Calu3 (cell line): ENCODE measurements around the gene NOX1. TPM values are rescaled to one million over a fixed set of nuclear protein-coding genes. Genes with fewer than 3 reads are reported as not detected.

Experiments
- Bru-seq: library from RNA; stranded (reverse); fragments of 400-500 nt; gene quantifications from one replicate; lab custom pipeline; 2021; lab: Mats Ljungman, UMichigan
- BruChase-seq, 2 experiments: library from RNA; stranded (reverse); fragments of 400-500 nt; gene quantifications; one replicate each; lab custom pipeline; 2021; lab: Mats Ljungman, UMichigan
- BruUV-seq: library from RNA; stranded (reverse); fragments of 400-500 nt; replicated peaks from 2 replicates; lab custom pipeline; 2021; lab: Mats Ljungman, UMichigan
- CTCF ChIA-PET: fragments of 300-600 bp; sonication (Branson Sonifier 250); formaldehyde crosslinking; loops from one replicate; lab custom pipeline; 2022; ENCODE audit warnings: antibody characterized with exemption; lab: Charles Lee
- DNase-seq: peaks from one replicate; pipeline ENCODE4 v3.0.0; 2022
- H3K27ac Mint-ChIP-seq: one replicate; pipeline ENCODE4 v1.8.0; 2022; ENCODE audit warnings: mixed read lengths; ENCODE audit not compliant: unreplicated experiment
- H3K27me3 Mint-ChIP-seq: one replicate; pipeline ENCODE4 v1.8.0; 2022; ENCODE audit warnings: mixed read lengths; ENCODE audit not compliant: unreplicated experiment
- H3K36me3 Mint-ChIP-seq: one replicate; pipeline ENCODE4 v1.8.0; 2022; ENCODE audit warnings: mild to moderate bottlenecking, moderate library complexity, mixed read lengths; ENCODE audit not compliant: insufficient read depth, unreplicated experiment
- H3K4me1 Mint-ChIP-seq: one replicate; pipeline ENCODE4 v1.8.0; 2022; ENCODE audit warnings: mild to moderate bottlenecking, low read depth, mixed read lengths; ENCODE audit not compliant: unreplicated experiment
- H3K4me3 Mint-ChIP-seq: one replicate; pipeline ENCODE4 v1.8.0; 2022; ENCODE audit warnings: mild to moderate bottlenecking, low read depth, moderate library complexity, mixed read lengths; ENCODE audit not compliant: unreplicated experiment
- H3K9me3 Mint-ChIP-seq: one replicate; pipeline ENCODE4 v1.8.0; 2022; ENCODE audit warnings: low read depth, mixed read lengths; ENCODE audit not compliant: unreplicated experiment
- CTCF ChIP-seq: fragments of 200-600 bp; IDR thresholded peaks from one replicate; pipeline ENCODE4 v1.8.0; 2022; ENCODE audit warnings: antibody characterized with exemption; ENCODE audit not compliant: unreplicated experiment
- intact Hi-C: fragments of 100-400 bp; cut with micrococcal nuclease; formaldehyde crosslinking; loops from one replicate; pipeline ENCODE4 v1.10.0; 2022; ENCODE audit not compliant: unreplicated experiment
- long read RNA-seq: library from polyadenylated mRNA; stranded (forward); transcript quantifications from one replicate; pipeline ENCODE4 v2.0.0, GENCODE V29; 2022
- total RNA-seq: library from RNA; stranded (reverse); gene quantifications from 2 replicates; pipeline ENCODE4 v1.2.3, GENCODE V29; 2022

Gene NOX1
- total RNA-seq (not detected in 2 replicates), Bru-seq, nascent RNA (percentile 10 among the genes with signal in this experiment), BruChase-seq, experiment 1, labeled RNA remaining after a 6-hour chase (percentile 10 among the genes with signal in this experiment), BruChase-seq, experiment 2, labeled RNA remaining after a 2-hour chase (percentile 4 among the genes with signal in this experiment)
- long read RNA-seq = 0 reads

GRCh38 chrX:100874325-100874724, at the start of gene NOX1:
NOX1 (minus strand) TSS chrX:100874359; CDS start chrX:100874139, 220 bp downstream.
- Mint-ChIP-seq H3K4me3 (no peak within 1 kb of the TSS), H3K9me3 (no peaks in the 10 kb centered on the region), H3K36me3 (no peaks in the 10 kb centered on the region), H3K27ac (no peak within 1 kb of the TSS), H3K4me1 (peaks cover 7% of the 10 kb centered on the region), H3K27me3 (no peaks in the 10 kb centered on the region)
- TF ChIP-seq CTCF = no peak
- intact Hi-C loops = no loop called here
- DNase-seq = no peak
- BruUV-seq = no TSS peak
- CTCF ChIA-PET = no interaction called here

- no peak overlapping the region for H3K27ac Mint-ChIP-seq
- no peaks in the 10 kb centered on the region for H3K9me3 Mint-ChIP-seq
- CTCF ChIA-PET = no interaction called here
- H3K4me1 Mint-ChIP-seq = peaks cover 16% of the 10 kb centered on the region
- TF ChIP-seq CTCF = no peak
- intact Hi-C loops = no loop called here
- no TSS peak for BruUV-seq
- no peak for DNase-seq
- no peak overlapping the region for H3K4me3 Mint-ChIP-seq
- peaks cover 3% of the 10 kb centered on the region for H3K36me3 Mint-ChIP-seq
- no peaks in the 10 kb centered on the region for H3K27me3 Mint-ChIP-seq
Measured at GRCh38 chrX:100915562-100915961, 41.4 kb upstream of the NOX1 start.

- no peaks in the 10 kb centered on the region for H3K27me3 Mint-ChIP-seq
- H3K36me3 Mint-ChIP-seq = peaks cover 3% of the 10 kb centered on the region
- peaks cover 16% of the 10 kb centered on the region for H3K4me1 Mint-ChIP-seq
- H3K4me3 Mint-ChIP-seq = no peak overlapping the region
- no peak for TF ChIP-seq CTCF
- DNase-seq = no peak
- CTCF ChIA-PET = no interaction called here
- intact Hi-C loops = no loop called here
- H3K9me3 Mint-ChIP-seq = no peaks in the 10 kb centered on the region
- H3K27ac Mint-ChIP-seq = no peak overlapping the region
- BruUV-seq = no TSS peak
Measured at GRCh38 chrX:100913111-100913510, 39.0 kb upstream of the NOX1 start.

GRCh38 chrX:100911731-100912130, 37.6 kb upstream of the NOX1 start:
- BruUV-seq = no TSS peak
- CTCF ChIA-PET = interaction anchor here (0.6 kb wide), 1 partner anchor 9 kb away, joined by 3 read pairs; no protein-coding TSS in a partner anchor
- peaks cover 16% of the 10 kb centered on the region for H3K4me1 Mint-ChIP-seq
- H3K36me3 Mint-ChIP-seq = no peaks in the 10 kb centered on the region
- no peak overlapping the region for H3K4me3 Mint-ChIP-seq
- no peak for TF ChIP-seq CTCF
- intact Hi-C loops = no loop called here
- H3K9me3 Mint-ChIP-seq = no peaks in the 10 kb centered on the region
- no peaks in the 10 kb centered on the region for H3K27me3 Mint-ChIP-seq
- no peak overlapping the region for H3K27ac Mint-ChIP-seq
- DNase-seq = peak; percentile 13
